GM21390 (cell line): ENCODE measurements around the gene SLC25A39.
"Not testable (repeated sequence)": the region's sequence is repeated elsewhere in the genome, so short reads cannot be mapped to it uniquely, and the experiment has no call there.

Experiments used
- ATAC-seq: cut with Tn5 transposase; IDR thresholded peaks from one replicate; pipeline ENCODE4 v1.9.1; 2021; ENCODE audit not compliant: unreplicated experiment

The SLC25A39 gene

GRCh38 chr17:44354582-44355561, 30.2 kb upstream of the SLC25A39 start:
- ATAC-seq, result no peak

DNA sequence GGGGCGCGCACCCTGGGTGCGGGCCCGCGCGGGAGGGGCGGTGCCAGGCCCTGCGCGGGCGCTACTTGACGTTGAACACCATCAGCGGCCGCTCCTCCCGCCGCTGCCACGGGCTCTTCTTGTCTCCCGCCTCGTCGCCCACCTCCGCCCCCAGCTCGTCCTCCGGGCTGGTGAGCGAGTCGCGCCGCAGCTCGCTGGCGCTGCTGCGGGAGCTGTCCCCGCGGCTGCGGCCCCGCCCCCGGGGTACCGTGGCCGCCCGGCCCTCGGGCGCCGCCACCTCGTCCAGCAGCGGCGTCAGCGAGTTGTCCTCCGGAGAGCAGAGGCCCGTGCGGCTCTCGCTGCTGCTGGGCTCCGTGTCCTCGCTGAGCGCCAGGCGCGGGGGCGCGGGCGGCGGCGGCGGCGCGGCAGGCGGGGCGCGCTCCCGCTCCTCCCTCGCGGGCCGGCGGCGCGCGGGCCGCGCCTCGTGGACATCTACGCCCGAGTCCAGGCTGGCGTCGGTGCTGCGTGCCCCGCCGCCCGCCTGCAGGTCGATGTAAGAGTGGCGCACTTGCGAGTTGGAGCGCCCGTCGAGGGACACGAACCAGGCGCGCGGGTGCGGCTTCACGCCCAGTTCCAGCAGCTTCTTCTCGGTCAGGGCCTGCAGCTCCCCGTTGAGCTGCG, 29.2 kb upstream of the SLC25A39 start:
- ATAC-seq, result no peak

- no peak for ATAC-seq
These were observed 28.4 kb upstream of the SLC25A39 start for GRCh38 chr17:44352828-44353671.

- ATAC-seq, result no peak
These were observed 27.6 kb upstream of the SLC25A39 start for GRCh38 chr17:44351961-44352827.

DNA sequence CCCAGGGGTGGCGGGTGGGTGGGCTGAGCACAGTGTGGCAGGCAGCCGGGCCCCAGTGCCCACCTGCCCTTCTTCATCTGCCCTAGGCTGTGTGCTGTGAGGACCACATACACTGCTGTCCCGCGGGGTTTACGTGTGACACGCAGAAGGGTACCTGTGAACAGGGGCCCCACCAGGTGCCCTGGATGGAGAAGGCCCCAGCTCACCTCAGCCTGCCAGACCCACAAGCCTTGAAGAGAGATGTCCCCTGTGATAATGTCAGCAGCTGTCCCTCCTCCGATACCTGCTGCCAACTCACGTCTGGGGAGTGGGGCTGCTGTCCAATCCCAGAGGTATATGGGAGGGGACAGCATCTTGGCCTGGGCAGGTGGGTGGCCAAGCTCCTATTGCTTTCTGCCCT, 26.8 kb upstream of the SLC25A39 start:
- ATAC-seq, result no peak

DNA sequence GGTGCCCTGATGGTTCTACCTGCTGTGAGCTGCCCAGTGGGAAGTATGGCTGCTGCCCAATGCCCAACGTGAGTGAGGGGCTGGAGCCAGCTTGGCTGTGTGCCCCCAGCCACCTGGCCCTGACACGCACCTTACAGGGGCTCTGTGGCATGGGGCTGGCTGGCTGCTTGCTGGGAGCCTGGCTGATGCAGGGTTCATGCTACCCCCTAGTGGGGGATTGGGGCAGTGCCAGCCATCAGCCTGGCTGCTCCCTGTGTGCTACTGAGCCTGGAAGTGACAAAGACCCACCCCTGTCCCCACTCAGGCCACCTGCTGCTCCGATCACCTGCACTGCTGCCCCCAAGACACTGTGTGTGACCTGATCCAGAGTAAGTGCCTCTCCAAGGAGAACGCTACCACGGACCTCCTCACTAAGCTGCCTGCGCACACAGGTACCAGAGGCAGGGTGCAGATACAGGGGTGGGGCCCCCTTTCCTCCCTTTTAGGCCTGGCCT, 26.2 kb upstream of the SLC25A39 start:
- ATAC-seq, result no peak

GRCh38 chr17:44349553-44350070, 25.0 kb upstream of the SLC25A39 start:
- no peak for ATAC-seq

- ATAC-seq, result no peak
These were observed 24.4 kb upstream of the SLC25A39 start for GRCh38 chr17:44348988-44349364.

DNA sequence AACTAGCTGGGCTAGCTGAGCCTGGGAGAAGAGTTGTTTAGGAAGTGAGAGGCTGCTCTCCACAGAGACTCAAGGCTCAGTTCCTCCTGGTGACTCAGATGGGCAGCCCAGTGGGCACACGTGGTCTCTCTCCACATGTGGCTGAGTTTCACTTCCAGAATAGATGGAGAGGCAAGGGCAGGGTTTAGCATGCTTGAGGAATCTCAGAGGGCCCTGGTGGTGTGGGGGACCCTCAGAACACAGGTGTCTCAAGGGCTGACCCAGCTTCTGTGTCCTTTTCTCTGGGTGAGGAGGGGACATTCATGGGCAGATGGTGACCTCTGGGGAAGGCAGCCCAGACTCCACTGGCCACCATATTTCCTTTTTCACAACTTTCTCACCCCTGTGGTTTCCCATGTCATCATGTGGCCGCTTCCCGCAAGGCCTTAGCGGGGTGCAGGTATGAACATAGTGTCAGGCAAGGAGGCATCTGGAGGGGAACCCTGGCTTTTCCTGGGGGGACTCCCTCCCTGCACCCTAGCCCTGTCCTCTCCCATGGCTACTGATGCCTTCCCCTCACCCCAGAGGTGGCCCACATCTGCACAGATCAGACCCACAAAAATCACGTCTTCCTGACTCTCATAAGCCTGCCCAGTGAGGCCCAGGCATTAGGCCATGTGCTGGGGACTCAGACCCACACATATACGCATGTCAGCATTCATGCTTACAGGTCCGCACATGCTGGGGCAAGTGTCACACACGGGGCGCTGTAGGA, 23.8 kb upstream of the SLC25A39 start:
- ATAC-seq, result peak; percentile 48

DNA sequence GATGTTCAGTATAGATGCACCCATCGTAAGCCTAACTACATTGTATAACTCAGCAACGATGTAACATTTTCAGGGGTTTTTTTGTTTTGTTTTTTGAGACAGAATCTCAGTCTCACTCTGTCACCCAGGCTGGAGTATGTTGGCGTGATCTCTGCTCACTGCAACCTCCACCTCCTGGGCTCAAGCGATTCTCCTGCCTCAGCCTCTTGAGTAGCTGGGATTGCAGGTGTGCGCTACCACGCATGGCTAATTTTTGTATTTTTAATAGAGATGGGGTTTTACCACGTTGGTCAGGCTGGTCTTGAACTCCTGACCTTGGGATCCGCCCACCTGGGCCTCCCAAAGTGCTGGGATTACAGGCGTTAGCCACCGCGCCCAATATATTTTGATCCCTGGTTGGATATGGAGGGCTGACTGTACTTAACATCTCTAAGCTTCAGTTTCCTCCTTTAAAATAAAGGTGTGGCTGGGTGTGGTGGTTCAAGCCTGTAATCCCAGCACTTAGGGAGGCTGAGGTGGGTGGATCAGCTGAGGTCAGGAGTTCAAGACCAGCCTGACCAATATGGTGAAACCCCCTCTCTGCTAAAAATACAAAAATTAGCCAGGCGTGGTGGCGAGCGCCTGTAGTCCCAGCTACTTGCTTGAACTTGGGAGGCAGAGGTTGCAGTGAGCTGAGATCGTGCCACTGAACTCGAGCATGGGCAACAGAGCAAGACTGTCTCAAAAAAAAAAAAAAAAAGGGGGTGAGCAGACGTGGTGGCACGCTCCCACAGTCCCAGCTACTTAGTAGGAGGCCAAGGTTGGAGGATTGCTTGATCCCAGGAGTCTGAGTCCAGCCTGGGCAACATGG, 22.8 kb upstream of the SLC25A39 start:
- ATAC-seq, result not testable (repeated sequence)

GRCh38 chr17:44346064-44346844, 21.6 kb upstream of the SLC25A39 start:
- ATAC-seq, result no peak

DNA sequence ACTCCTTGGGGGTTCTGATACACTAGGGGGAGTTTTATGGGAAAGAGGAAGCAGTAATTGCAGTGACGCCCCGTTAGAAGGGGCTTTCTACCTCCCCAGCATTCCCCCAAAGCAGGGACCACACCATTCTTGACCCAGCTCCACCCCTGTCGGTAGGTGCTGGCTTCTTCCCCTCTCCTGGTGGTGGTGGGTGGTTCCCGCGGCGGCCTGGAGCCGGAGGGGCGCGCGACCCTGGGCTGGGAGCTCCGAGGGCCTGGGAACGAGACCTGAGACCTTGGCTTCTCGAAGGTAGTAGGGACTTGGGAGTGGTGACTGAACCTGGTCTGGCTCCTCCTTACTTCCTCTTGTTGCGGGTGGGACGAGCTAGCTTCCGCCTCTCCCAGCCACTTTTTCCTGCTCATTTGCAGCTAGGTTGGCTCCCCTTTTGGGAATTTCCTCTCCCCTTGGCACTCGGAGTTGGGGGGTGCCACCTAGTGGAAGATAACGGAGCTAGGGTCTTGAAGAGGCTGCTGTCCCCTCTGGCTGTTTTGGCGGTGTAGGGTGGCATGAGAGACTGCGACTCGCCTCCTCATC, 20.9 kb upstream of the SLC25A39 start:
- peak; percentile 3 for ATAC-seq

GRCh38 chr17:44344939-44345453, 20.4 kb upstream of the SLC25A39 start, which contains the start of gene GRN:
Gene GRN (plus strand): TSS chr17:44345302. CDS start chr17:44349165, 3,863 bp downstream.
- peak; percentile 46 for ATAC-seq

- ATAC-seq, result no peak
These were observed 19.0 kb upstream of the SLC25A39 start for GRCh38 chr17:44343510-44344209.

DNA sequence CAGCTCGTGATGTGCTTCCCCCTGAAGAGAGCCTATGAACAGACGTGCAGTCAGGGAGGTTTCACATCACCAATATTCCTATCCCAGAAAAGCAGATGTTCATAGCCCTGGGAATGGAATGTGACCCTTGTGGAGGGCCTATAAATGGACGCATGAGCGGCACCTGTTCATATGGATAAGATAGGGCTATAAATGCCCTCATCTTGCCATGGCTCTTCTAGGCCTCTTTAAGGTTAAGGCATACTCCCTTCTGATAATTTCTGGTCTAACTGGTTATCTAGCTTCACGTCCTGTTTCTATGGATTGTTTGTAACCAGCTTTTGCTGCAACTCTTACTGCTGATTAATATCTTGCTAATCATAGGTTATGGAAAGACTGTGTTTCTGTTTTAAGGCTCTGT, 15.9 kb upstream of the SLC25A39 start:
- ATAC-seq, result not testable (repeated sequence)

- ATAC-seq, result no peak
These were observed 14.1 kb upstream of the SLC25A39 start for GRCh38 chr17:44338702-44339101.
